LNCaP clone FGC (cell line): Measurements from ENCODE around the gene POLN.

Experiments
- DNase-seq: peaks from one replicate; pipeline ENCODE4 v3.0.0-alpha.2; 2011; ENCODE audit warnings: low read depth
- H3K4me3 ChIP-seq: 2 replicates; pipeline ENCODE4 v1.5.1; 2011; ENCODE audit warnings: mild to moderate bottlenecking, low read depth, low read length, control low read depth
- CTCF ChIP-seq: IDR thresholded peaks from 2 replicates; pipeline ENCODE4 v1.5.1; 2012; ENCODE audit warnings: mild to moderate bottlenecking; ENCODE audit not compliant: control insufficient read depth, insufficient read depth; ENCODE audit errors: extremely low read depth

POLN gene

GRCh38 chr4:2245057-2245786 is 3.3 kb upstream of the POLN start:
- no peak overlapping the region for H3K4me3 ChIP-seq
- DNase-seq: no peak
- no peak for TF ChIP-seq CTCF

- no peak for TF ChIP-seq CTCF
- no peak overlapping the region for H3K4me3 ChIP-seq
- DNase-seq: no peak
These were observed 1.9 kb upstream of the POLN start for GRCh38 chr4:2243681-2244380.

- DNase-seq: no peak
- peak overlapping the region; percentile 83 for H3K4me3 ChIP-seq
- TF ChIP-seq CTCF: no peak
These were observed 918 bp downstream of the POLN start for GRCh38 chr4:2241003-2241402.

GRCh38 chr4:2236944-2237666 is 4.8 kb downstream of the POLN start:
- no peak for TF ChIP-seq CTCF

GRCh38 chr4:2231082-2231481 is 10.8 kb downstream of the POLN start:
- H3K4me3 ChIP-seq: no peak overlapping the region
- no peak for TF ChIP-seq CTCF
- no peak for DNase-seq

More at GRCh38 chr4:2236944-2237666, 4.8 kb downstream of the POLN start:
- no peak overlapping the region for H3K4me3 ChIP-seq
- DNase-seq: no peak

- no peak for DNase-seq
- no peak overlapping the region for H3K4me3 ChIP-seq
- TF ChIP-seq CTCF: no peak
These were observed 15.7 kb downstream of the POLN start for GRCh38 chr4:2226261-2226660.
